ENCODE measurements around the gene TAB3. TPM values are rescaled to one million over a fixed set of nuclear protein-coding genes. Genes with fewer than 3 reads are reported as not detected.

TAB3 gene, protein sequence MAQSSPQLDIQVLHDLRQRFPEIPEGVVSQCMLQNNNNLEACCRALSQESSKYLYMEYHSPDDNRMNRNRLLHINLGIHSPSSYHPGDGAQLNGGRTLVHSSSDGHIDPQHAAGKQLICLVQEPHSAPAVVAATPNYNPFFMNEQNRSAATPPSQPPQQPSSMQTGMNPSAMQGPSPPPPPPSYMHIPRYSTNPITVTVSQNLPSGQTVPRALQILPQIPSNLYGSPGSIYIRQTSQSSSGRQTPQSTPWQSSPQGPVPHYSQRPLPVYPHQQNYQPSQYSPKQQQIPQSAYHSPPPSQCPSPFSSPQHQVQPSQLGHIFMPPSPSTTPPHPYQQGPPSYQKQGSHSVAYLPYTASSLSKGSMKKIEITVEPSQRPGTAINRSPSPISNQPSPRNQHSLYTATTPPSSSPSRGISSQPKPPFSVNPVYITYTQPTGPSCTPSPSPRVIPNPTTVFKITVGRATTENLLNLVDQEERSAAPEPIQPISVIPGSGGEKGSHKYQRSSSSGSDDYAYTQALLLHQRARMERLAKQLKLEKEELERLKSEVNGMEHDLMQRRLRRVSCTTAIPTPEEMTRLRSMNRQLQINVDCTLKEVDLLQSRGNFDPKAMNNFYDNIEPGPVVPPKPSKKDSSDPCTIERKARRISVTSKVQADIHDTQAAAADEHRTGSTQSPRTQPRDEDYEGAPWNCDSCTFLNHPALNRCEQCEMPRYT
- 29.4 TPM for total RNA-seq

DNA sequence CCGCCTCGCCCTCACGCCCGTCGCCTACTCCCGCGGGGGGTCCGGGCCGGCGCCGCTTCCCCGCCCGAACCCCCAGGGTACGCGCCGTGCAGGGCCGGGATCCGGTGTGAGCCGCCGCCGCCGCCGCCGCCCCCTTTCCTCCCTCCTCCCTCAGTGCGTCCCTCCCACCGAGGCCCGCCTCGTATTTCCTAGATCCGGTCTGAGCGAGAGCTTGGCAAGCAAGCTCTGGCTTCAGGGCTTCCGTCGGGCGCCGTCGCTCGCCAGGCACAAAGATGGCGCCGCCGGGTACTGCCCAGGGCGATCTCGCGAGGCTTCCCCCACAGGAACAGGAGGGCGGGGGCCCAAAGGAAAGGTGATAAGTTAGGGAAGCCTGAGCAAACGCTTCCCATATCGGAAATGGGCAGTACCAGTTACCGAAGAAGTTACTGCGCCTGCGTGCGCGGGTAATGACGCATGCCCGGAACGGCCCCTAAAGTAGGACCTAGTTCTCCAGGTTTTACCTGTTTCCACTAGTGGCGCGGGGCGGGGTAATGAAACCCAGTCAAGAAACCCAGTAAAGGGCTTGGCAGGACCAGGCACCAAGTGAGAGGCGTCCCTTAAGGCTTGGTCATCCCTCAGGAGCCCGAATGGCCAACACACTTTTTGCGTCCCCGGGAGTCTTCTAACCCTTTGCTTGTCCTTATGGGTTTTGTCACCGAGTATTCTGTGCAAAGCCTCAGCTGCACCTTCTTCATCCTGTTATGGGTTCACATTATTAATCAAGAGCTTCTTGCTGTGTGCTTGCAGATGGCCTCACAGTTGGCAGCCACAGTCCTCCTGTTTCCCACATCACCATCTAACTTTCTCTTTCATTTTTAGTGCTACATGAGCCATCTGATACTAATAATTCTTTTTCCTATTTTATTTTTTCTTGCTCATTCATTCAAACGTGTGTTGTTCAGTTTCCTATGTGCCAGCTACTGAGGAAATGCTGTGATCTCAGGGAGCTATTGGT lies at the start of gene TAB3:
Gene TAB3 (minus strand): TSS at position 108 of the 994 bp plus-strand sequence. CDS start 29,666 bp downstream, outside the sequence.

Other genes with a start within 250 kb of the TAB3 start
- 11.3 TPM for gene GK, start 235.8 kb downstream of the TAB3 start, total RNA-seq
- gene FTHL17, start 182.8 kb upstream of the TAB3 start, total RNA-seq, result not detected

All from parietal lobe (tissue), 1 donor.